ENCODE measurements around the gene AFDN.

The AFDN gene

GRCh38 chr6:167826896-167827582, at the start of gene AFDN:
Gene AFDN (plus strand): TSS chr6:167826911. CDS start chr6:167827133, 222 bp downstream.
- peak within 1 kb of the TSS; percentile 76 for H3K4me3 ChIP-seq (ENCODE audit: low read depth, low read length)
- no peak for TF ChIP-seq CTCF (IDR thresholded peaks at IDR 0.05; ENCODE audit: low read depth, low read length)

- H3K4me3 ChIP-seq (ENCODE audit: low read depth, low read length): no peak overlapping the region
- no peak for TF ChIP-seq CTCF (IDR thresholded peaks at IDR 0.05; ENCODE audit: low read depth, low read length)
Measured at GRCh38 chr6:167778497-167779128, 48.1 kb upstream of the AFDN start.

GRCh38 chr6:167779129-167779992, 47.4 kb upstream of the AFDN start:
- TF ChIP-seq CTCF (IDR thresholded peaks at IDR 0.05; ENCODE audit: low read depth, low read length): no peak
- no peak overlapping the region for H3K4me3 ChIP-seq (ENCODE audit: low read depth, low read length)

- TF ChIP-seq CTCF (IDR thresholded peaks at IDR 0.05; ENCODE audit: low read depth, low read length): no peak
Measured at GRCh38 chr6:167779993-167780655, 46.6 kb upstream of the AFDN start.

GRCh38 chr6:167781066-167781767, 45.5 kb upstream of the AFDN start:
- H3K4me3 ChIP-seq (ENCODE audit: low read depth, low read length): no peak overlapping the region
- TF ChIP-seq CTCF (IDR thresholded peaks at IDR 0.05; ENCODE audit: low read depth, low read length): no peak

More at GRCh38 chr6:167779993-167780655, 46.6 kb upstream of the AFDN start:
- no peak overlapping the region for H3K4me3 ChIP-seq (ENCODE audit: low read depth, low read length)

- H3K4me3 ChIP-seq (ENCODE audit: low read depth, low read length): no peak overlapping the region
- TF ChIP-seq CTCF (IDR thresholded peaks at IDR 0.05; ENCODE audit: low read depth, low read length): no peak
Measured at GRCh38 chr6:167781868-167782267, 44.8 kb upstream of the AFDN start.
